Muscle layer of colon (tissue), 2 donors: Measurements from ENCODE around the gene TERB1.

Experiments used
- H3K27ac ChIP-seq: one replicate; pipeline ENCODE4 v1.7.0; 2013; ENCODE audit warnings: low read depth, mild to moderate bottlenecking, low read length, moderate library complexity
- H3K27me3 ChIP-seq, 2 donors: one replicate each; pipeline ENCODE4 v1.7.0; 2013; ENCODE audit warnings: low read length in 2 of 2, mild to moderate bottlenecking in 2 of 2; ENCODE audit not compliant: insufficient read depth in 2 of 2, control insufficient read depth in 1 of 2
- H3K36me3 ChIP-seq: one replicate; pipeline ENCODE4 v1.7.0; 2013; ENCODE audit warnings: mild to moderate bottlenecking, low read length; ENCODE audit not compliant: insufficient read depth
- H3K4me1 ChIP-seq: one replicate; pipeline ENCODE4 v1.7.0; 2013; ENCODE audit warnings: mild to moderate bottlenecking, low read length; ENCODE audit not compliant: insufficient read depth
- H3K4me3 ChIP-seq, 2 donors: one replicate each; pipeline ENCODE4 v1.7.0; 2013; ENCODE audit warnings: low read length in 2 of 2, low read depth in 1 of 2, mild to moderate bottlenecking in 1 of 2, moderate library complexity in 1 of 2
- H3K9ac ChIP-seq: one replicate; pipeline ENCODE4 v1.7.0; 2013; ENCODE audit warnings: low read length
- H3K9me3 ChIP-seq: one replicate; pipeline ENCODE4 v1.7.0; 2013; ENCODE audit warnings: mild to moderate bottlenecking, low read length
- donor health status: abdominal sarcoma.
- donor health status: Adenocarcinoma of cecum.

TERB1 gene

DNA sequence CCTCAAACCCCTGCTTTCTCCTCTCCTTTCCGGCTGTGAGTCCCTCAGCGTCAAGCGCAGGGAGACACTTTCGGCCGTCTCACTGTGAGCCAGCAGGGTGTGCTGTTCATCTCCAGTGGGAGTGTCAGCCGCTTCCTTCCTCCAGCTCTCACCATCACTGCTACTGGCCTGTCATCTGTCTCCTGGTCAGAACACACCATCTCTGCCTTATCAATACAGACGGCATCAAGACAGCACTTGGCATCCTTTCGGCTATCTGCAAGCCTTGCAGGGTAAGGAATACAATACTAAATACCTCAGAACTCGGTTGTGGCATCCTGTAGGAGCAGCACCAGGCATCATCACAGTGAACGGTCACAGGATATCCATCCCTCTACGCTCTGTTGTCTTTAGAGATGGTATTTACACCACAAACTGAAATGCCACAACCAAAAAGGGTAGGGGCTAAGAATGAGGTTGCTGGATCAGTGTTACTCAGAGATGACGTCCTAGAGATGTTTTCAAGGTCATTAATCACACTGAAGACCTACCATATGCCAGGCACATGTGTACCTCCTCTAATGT, 84.2 kb downstream of the TERB1 start:
- peaks cover 8% of the 10 kb centered on the region for H3K4me1 ChIP-seq
- no peak overlapping the region for H3K9ac ChIP-seq
- H3K9me3 ChIP-seq, result no peaks in the 10 kb centered on the region
- no peaks in the 10 kb centered on the region for H3K27me3 ChIP-seq
- H3K4me3 ChIP-seq, result no peak overlapping the region
- H3K27ac ChIP-seq, result no peak overlapping the region
- H3K36me3 ChIP-seq, result peaks cover 11% of the 10 kb centered on the region

DNA sequence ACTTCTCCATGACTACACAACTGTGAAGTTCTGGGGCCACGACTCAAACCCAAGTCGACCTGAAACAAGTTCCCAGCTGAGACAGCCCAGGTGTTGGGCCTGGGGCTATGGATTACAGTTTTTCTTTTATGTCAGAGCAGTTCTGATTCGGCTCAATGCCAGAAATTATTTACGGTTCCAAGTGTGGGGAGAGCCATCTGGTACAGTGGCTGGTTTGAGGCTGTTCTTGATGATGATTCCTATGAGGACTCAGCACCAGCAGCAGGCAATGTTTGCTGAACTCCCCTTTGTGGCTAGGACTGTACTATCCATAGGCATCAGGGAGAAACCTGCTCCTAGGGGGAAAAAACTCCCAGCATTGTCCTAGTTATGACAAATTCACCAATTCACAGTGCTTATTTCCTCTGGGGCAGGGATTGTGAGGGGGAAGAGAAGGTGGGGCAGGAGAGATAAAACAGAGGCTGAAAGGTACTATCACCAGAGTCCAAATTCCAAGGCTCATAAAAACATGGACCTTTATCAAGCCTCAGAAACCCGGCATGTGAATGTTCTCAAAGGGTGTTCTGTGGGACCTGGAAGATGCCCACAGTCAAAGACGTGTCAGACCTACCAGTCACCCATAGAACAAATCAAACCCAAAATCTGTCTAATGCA, 86.6 kb downstream of the TERB1 start:
- Histone ChIP-seq H3K4me1 (peaks cover 8% of the 10 kb centered on the region), H3K27me3 (no peaks in the 10 kb centered on the region), H3K27ac (no peak overlapping the region), H3K36me3 (peaks cover 9% of the 10 kb centered on the region), H3K4me3 (no peak overlapping the region), H3K9ac (no peak overlapping the region), H3K9me3 (no peaks in the 10 kb centered on the region)

DNA sequence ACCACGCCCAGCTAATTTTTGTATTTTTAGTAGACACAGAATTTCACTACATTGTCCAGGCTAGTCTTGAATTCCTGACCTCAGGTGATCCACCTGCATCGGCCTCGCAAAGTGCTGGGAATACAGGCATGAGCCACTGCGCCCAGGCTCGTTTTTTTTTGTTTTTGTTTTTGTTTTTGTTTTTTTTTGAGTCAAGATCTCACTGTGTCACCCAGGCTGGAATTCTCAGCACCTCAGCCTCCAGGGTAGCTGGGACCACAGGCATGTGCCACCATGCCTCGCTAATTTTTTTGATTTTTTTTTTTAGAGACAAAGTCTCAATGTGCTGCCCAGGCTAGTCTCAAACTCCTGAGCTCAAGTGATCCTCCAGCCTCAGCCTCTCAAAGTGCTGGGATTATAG, 87.3 kb downstream of the TERB1 start:
- Histone ChIP-seq H3K4me1 (peaks cover 8% of the 10 kb centered on the region), H3K36me3 (peaks cover 9% of the 10 kb centered on the region), H3K9ac (no peak overlapping the region), H3K9me3 (no peaks in the 10 kb centered on the region), H3K4me3 (no peak overlapping the region), H3K27me3 (no peaks in the 10 kb centered on the region), H3K27ac (no peak overlapping the region)

DNA sequence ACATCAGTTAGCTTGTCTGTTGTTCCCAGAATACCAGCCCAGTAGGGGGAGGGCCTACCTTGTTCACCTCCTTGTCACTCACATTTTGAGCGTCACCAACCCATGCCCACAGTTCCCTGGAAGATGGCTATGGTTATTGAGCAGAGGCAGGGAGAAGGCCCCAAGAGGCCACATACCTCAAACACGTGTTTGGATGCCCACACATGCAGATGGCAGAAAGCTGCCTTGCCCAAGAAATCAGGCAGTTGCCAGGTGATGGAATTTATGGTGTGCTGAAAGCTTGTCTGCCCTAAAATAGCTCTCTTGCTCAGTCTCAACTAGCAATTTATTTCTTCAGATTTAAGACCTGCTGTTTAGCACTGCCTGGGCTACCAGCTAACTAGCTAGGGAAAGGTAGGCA, 88.3 kb downstream of the TERB1 start:
- Histone ChIP-seq H3K27me3 (no peaks in the 10 kb centered on the region), H3K9me3 (no peaks in the 10 kb centered on the region), H3K36me3 (peaks cover 4% of the 10 kb centered on the region), H3K4me1 (peaks cover 8% of the 10 kb centered on the region), H3K4me3 (no peak overlapping the region), H3K9ac (no peak overlapping the region), H3K27ac (no peak overlapping the region)

DNA sequence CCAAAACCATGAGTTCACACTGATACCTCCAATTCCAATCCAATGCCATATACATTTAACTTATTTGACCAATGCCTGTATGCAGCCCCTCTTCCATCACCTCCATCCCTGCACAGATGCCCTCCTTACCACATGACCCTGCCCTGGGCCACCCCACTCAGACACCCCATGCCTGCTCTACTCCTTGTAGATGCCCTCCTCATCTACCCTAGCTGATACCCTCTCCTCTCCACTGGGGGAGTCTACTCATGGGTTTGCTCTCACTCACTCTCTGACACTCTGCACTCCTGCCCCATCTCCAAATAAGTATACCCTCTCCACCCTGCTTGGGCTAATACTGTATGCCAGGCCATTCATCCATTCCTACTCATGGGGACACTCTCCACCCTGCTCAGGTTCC, 88.9 kb downstream of the TERB1 start:
- no peak overlapping the region for H3K27ac ChIP-seq
- H3K9ac ChIP-seq, result no peak overlapping the region
- no peaks in the 10 kb centered on the region for H3K9me3 ChIP-seq

DNA sequence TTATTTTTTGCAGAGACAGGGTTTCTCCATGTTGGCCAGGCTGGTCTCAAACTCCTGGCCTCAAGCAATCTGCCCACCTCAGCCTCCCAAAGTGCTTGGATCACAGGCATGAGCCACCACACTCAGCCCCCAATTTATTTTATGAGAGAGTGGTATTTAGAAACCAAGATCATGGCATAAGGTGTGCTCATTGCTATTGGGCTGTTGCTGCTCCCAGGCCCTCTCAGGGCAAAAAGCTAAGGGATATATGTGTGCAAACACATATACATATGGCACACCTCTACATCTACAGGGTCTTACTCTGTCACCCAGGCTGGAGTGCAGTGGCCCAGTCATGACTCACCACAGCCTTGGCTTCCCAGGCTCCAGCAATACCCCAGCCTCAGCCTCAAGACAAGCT, 89.8 kb downstream of the TERB1 start:
- no peak overlapping the region for H3K27ac ChIP-seq
- H3K36me3 ChIP-seq, result no peaks in the 10 kb centered on the region
- H3K4me3 ChIP-seq, result no peak overlapping the region
- H3K27me3 ChIP-seq, result no peaks in the 10 kb centered on the region
- peaks cover 9% of the 10 kb centered on the region for H3K4me1 ChIP-seq
- H3K9ac ChIP-seq, result no peak overlapping the region
- no peaks in the 10 kb centered on the region for H3K9me3 ChIP-seq

More for the DNA sequence above, 88.9 kb downstream of the TERB1 start:
- Histone ChIP-seq H3K4me3 (no peak overlapping the region), H3K4me1 (peaks cover 8% of the 10 kb centered on the region), H3K27me3 (no peaks in the 10 kb centered on the region), H3K36me3 (no peaks in the 10 kb centered on the region)

DNA sequence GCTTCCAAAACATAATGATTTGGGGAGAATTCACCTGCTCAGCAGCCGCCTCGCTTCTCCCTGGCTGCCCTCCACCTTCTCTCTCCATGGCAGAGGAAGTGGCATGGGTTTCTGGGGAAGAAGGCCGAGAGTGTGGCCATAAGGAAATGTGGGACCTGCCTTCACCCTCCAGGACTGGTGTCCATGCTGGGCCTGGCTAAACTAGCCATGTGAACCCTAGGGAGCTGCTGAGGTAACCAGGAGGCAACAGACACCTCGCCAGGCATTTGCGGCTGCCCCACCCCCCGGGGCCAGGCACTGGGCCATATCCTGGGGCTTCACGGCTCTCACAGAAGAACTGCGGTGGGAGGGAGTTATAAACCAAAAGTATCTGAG, 94.9 kb downstream of the TERB1 start:
- Histone ChIP-seq H3K9me3 (no peaks in the 10 kb centered on the region), H3K36me3 (no peaks in the 10 kb centered on the region), H3K27ac (no peak overlapping the region), H3K27me3 (no peaks in the 10 kb centered on the region), H3K9ac (no peak overlapping the region), H3K4me1 (peaks cover 16% of the 10 kb centered on the region), H3K4me3 (no peak overlapping the region)

DNA sequence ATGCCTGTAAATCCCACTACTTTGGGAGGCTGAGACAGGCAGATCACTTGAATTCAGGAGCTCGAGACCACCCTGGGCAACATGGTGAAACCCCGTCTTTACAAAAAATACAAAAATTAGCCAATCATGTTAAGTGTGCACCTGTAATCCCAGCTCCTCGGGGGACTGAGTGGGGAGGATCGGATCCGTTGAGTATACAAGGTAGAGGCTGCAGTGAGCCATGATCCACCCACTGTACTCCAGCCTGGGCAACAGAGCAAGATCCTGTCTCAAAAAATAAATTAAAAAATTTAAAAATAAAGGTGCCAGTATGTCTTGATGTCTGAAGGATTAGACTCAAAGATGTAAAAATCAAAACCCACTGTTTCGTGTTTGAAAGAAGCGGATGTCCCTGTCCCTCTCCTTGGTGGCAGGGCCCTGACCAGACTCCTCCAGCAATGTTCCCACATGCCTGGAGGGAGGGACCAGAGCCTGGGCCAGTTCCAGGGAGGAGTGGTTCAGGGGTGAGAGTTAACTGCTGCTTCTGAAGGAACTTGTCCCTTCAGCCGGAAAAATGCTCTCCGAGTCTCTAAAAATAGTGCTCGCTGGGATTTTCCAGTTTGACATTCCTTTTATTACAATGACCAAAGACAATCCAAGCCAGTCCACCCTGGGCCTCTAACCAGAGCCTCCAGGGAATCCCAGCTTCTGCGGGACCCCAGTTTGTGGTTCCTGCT, 95.4 kb downstream of the TERB1 start:
- H3K36me3 ChIP-seq, result no peaks in the 10 kb centered on the region

More for the DNA sequence above, 95.4 kb downstream of the TERB1 start:
- Histone ChIP-seq H3K9me3 (no peaks in the 10 kb centered on the region), H3K4me3 (no peak overlapping the region), H3K27me3 (no peaks in the 10 kb centered on the region), H3K9ac (no peak overlapping the region), H3K27ac (no peak overlapping the region), H3K4me1 (peaks cover 16% of the 10 kb centered on the region)
